Activated effector memory CD4-positive, alpha-beta T cell treated with anti-CD3 and anti-CD28 coated beads, Interleukin-2, amount 50 U/mL, for 16 hours (primary cell): ENCODE measurements around the gene TEX13D.

ENCODE experiments used
- DNase-seq: peaks from one replicate; pipeline ENCODE4 v3.0.0-alpha.2; 2020

Gene TEX13D

GRCh38 chrX:124348885-124349453 lies 16.5 kb downstream of the TEX13D start:
- DNase-seq, result no peak

- DNase-seq, result no peak
Observed at GRCh38 chrX:124354648-124355047, 22.2 kb downstream of the TEX13D start.

- no peak for DNase-seq
Observed at GRCh38 chrX:124358800-124359383, 26.4 kb downstream of the TEX13D start.

GRCh38 chrX:124362072-124362471 lies 29.6 kb downstream of the TEX13D start:
- no peak for DNase-seq

- no peak for DNase-seq
Observed at GRCh38 chrX:124362761-124363160, 30.3 kb downstream of the TEX13D start.

GRCh38 chrX:124369722-124370121 lies 37.3 kb downstream of the TEX13D start:
- DNase-seq, result no peak

GRCh38 chrX:124373348-124373747 lies 40.9 kb downstream of the TEX13D start:
- DNase-seq, result no peak

GRCh38 chrX:124378643-124379042 lies 46.2 kb downstream of the TEX13D start:
- no peak for DNase-seq

GRCh38 chrX:124383354-124383753 lies 50.9 kb downstream of the TEX13D start:
- no peak for DNase-seq

- no peak for DNase-seq
Observed at GRCh38 chrX:124386401-124386800, 53.9 kb downstream of the TEX13D start.
